Panc1 (cell line): Measurements from ENCODE around the gene DHX32. TPM values are rescaled to one million over a fixed set of nuclear protein-coding genes. Genes with fewer than 3 reads are reported as not detected.
"Not testable (repeated sequence)": the region's sequence is repeated elsewhere in the genome, so short reads cannot be mapped to it uniquely, and the experiment has no call there.

Experiments
- ATAC-seq: fragments of 200-7000 bp; cut with Tn5 transposase; 2 replicates; pipeline ENCODE4 v1.9.1; 2020; ENCODE audit warnings: mild to moderate bottlenecking, moderate library complexity
- BruUV-seq: library from RNA; stranded (reverse); fragments of 400-500 nt; replicated peaks from 2 replicates; lab custom pipeline; 2021; lab: Mats Ljungman, UMichigan
- CTCF ChIA-PET: fragments of 300-600 bp; sonication (Branson Sonifier 250); formaldehyde crosslinking; loops from one replicate; lab custom pipeline; 2022; ENCODE audit warnings: antibody characterized with exemption; lab: Charles Lee
- POLR2A ChIA-PET: fragments of 300-600 bp; sonication (Branson Sonifier 250); formaldehyde crosslinking; loops from one replicate; lab custom pipeline; 2022; ENCODE audit warnings: antibody characterized with exemption; lab: Charles Lee
- DNase-seq: peaks from one replicate; pipeline ENCODE4 v3.0.0-alpha.2; 2010; ENCODE audit warnings: low read depth, low spot score
- H3K27ac ChIP-seq: 2 replicates; pipeline ENCODE4 v1.5.1; 2011; ENCODE audit warnings: mild to moderate bottlenecking, low read length, inconsistent platforms
- H3K27me3 ChIP-seq: fragments of 200-500 bp; sonication (Bioruptor generic); 2 replicates; pipeline ENCODE4 v1.6.0; 2014; ENCODE audit warnings: low read length, inconsistent platforms; ENCODE audit not compliant: control insufficient read depth, insufficient read depth
- H3K36me3 ChIP-seq: fragments of 200-500 bp; sonication (Bioruptor generic); 2 replicates; pipeline ENCODE4 v1.5.1; 2014; ENCODE audit warnings: inconsistent platforms, mild to moderate bottlenecking, low read length, moderate library complexity; ENCODE audit not compliant: control insufficient read depth, insufficient read depth
- H3K4me1 ChIP-seq: 2 replicates; pipeline ENCODE4 v1.5.1; 2011; ENCODE audit warnings: inconsistent platforms, mild to moderate bottlenecking, low read length, moderate library complexity; ENCODE audit not compliant: control insufficient read depth, insufficient read depth
- H3K4me3 ChIP-seq, 2 experiments: 2 replicates each; pipeline ENCODE4 v1.5.1; 2011 to 2012; ENCODE audit warnings: low read depth in 2 of 2, low read length in 2 of 2, mild to moderate bottlenecking in 2 of 2, inconsistent platforms in 1 of 2, moderate library complexity in 1 of 2
- H3K9me3 ChIP-seq: fragments of 200-500 bp; sonication (Bioruptor generic); 2 replicates; pipeline ENCODE4 v1.5.1; 2014; ENCODE audit warnings: low read depth, mild to moderate bottlenecking, inconsistent platforms, low read length, moderate library complexity; ENCODE audit not compliant: control insufficient read depth, insufficient read depth
- POLR2AphosphoS5 ChIP-seq: IDR thresholded peaks from 2 replicates; pipeline ENCODE4 v1.6.1; 2012; ENCODE audit warnings: mild to moderate bottlenecking, low read depth, low read length, moderate library complexity
- SIN3A ChIP-seq: IDR thresholded peaks from 2 replicates; pipeline ENCODE4 v1.6.1; 2012; ENCODE audit warnings: low read depth, mild to moderate bottlenecking, low read length, moderate library complexity, borderline replicate concordance; ENCODE audit not compliant: insufficient read depth
- in situ Hi-C: cut with HindIII; loops from 2 replicates; pipeline ENCODE4 v1.10.0; 2016; ENCODE audit warnings: low sequenced_read_pairs, low pct_unique_long_range_greater_than_20kb
- intact Hi-C: fragments of 100-400 bp; cut with micrococcal nuclease; formaldehyde crosslinking; loops from one replicate; pipeline ENCODE4 v1.10.0; 2022; ENCODE audit not compliant: unreplicated experiment
- total RNA-seq: library from RNA; stranded (reverse); gene quantifications from one replicate; pipeline ENCODE4 v1.2.1, GENCODE V29; 2021; ENCODE audit not compliant: unreplicated experiment

DHX32 gene
- total RNA-seq, 1 experiment from 2014 or later: 117 TPM

GRCh38 chr10:125903135-125903640 lies 22.1 kb upstream of the DHX32 start:
- DNase-seq, ATAC-seq, intact Hi-C loops, H3K9me3 ChIP-seq, POLR2A ChIA-PET, CTCF ChIA-PET, in situ Hi-C loops, H3K27me3 ChIP-seq, H3K36me3 ChIP-seq, BruUV-seq, H3K4me3 ChIP-seq: not testable (repeated sequence)
- Histone ChIP-seq H3K4me1 (peaks cover 38% of the 10 kb centered on the region), H3K27ac (peak overlapping the region; percentile 75)

GRCh38 chr10:125900963-125901362 lies 19.9 kb upstream of the DHX32 start:
- in situ Hi-C loops, BruUV-seq, H3K4me3 ChIP-seq, H3K9me3 ChIP-seq, H3K36me3 ChIP-seq, H3K27me3 ChIP-seq, CTCF ChIA-PET, intact Hi-C loops, POLR2A ChIA-PET: not testable (repeated sequence)
- H3K4me1 ChIP-seq: peaks cover 41% of the 10 kb centered on the region
- peak overlapping the region; percentile 82 for H3K27ac ChIP-seq
- DNase-seq (peak; percentile 79), ATAC-seq (peak; percentile 61)
- TF ChIP-seq POLR2AphosphoS5: peak; percentile 39; the same call in 1 of the 2 replicates

GRCh38 chr10:125897317-125897716 lies 16.2 kb upstream of the DHX32 start:
- DNase-seq, H3K9me3 ChIP-seq, ATAC-seq, intact Hi-C loops, in situ Hi-C loops, H3K36me3 ChIP-seq, H3K27me3 ChIP-seq: not testable (repeated sequence)
- Histone ChIP-seq H3K27ac (peak overlapping the region; percentile 94), H3K4me1 (peaks cover 32% of the 10 kb centered on the region), H3K4me3 (peak overlapping the region; percentile 70 to 84)
- ChIA-PET CTCF (interaction anchor here (0.7 kb wide), 1 partner anchor 851 kb away, joined by 3 read pairs; no protein-coding TSS in a partner anchor), POLR2A (interaction anchor here (0.6 to 1.4 kb wide), 2 partner anchors 15 to 184 kb away, joined by 3 read pairs; no protein-coding TSS in a partner anchor)
- TSS peak; percentile 72 for BruUV-seq

GRCh38 chr10:125896088-125896934 lies 15.2 kb upstream of the DHX32 start, which contains the start of gene FANK1:
Gene FANK1 (plus strand): TSS chr10:125896564. CDS start chr10:125896643, 79 bp downstream.
- intact Hi-C loops, H3K27me3 ChIP-seq, CTCF ChIA-PET, DNase-seq, H3K9me3 ChIP-seq, H3K36me3 ChIP-seq, BruUV-seq, in situ Hi-C loops: not testable (repeated sequence)
- Histone ChIP-seq H3K4me1 (peaks cover 37% of the 10 kb centered on the region), H3K27ac (peak within 1 kb of the TSS; percentile 99), H3K4me3 (peak within 1 kb of the TSS; percentile 70 to 84)
- TF ChIP-seq POLR2AphosphoS5 (peak; percentile 66; the same call in 1 of the 2 replicates), SIN3A (peak; percentile 98; the same call in 1 of the 2 replicates)
- POLR2A ChIA-PET: interaction anchor here (1.4 kb wide), 1 partner anchor 14 kb away, joined by 3 read pairs; no protein-coding TSS in a partner anchor
- peak; percentile 88 for ATAC-seq

GRCh38 chr10:125895130-125896087 lies 14.3 kb upstream of the DHX32 start:
- CTCF ChIA-PET, H3K36me3 ChIP-seq, DNase-seq, H3K9me3 ChIP-seq, BruUV-seq, H3K27me3 ChIP-seq, intact Hi-C loops, POLR2A ChIA-PET, in situ Hi-C loops: not testable (repeated sequence)
- peaks cover 41% of the 10 kb centered on the region for H3K4me1 ChIP-seq
- peak overlapping the region; percentile 67 to 70 for H3K4me3 ChIP-seq
- peak; percentile 81 for ATAC-seq
- peak overlapping the region; percentile 99 for H3K27ac ChIP-seq

- BruUV-seq, POLR2A ChIA-PET, H3K27me3 ChIP-seq, CTCF ChIA-PET, H3K9me3 ChIP-seq, DNase-seq, H3K36me3 ChIP-seq, ATAC-seq, in situ Hi-C loops, intact Hi-C loops: not testable (repeated sequence)
- Histone ChIP-seq H3K27ac (peak overlapping the region; percentile 99), H3K4me1 (peaks cover 43% of the 10 kb centered on the region), H3K4me3 (peak overlapping the region; percentile 43 to 70)
These were observed 13.1 kb upstream of the DHX32 start for GRCh38 chr10:125894176-125894575.
